Measurements from ENCODE around the gene RANBP3. TPM values are rescaled to one million over a fixed set of nuclear protein-coding genes. Genes with fewer than 3 reads are reported as not detected.

RANBP3 gene
- total and polyA plus RNA-seq, 2 of the 8 experiments (the other 6 are each of a cell fraction or from before 2014, with no cell fraction given) = 95.4 to 122 TPM

DNA sequence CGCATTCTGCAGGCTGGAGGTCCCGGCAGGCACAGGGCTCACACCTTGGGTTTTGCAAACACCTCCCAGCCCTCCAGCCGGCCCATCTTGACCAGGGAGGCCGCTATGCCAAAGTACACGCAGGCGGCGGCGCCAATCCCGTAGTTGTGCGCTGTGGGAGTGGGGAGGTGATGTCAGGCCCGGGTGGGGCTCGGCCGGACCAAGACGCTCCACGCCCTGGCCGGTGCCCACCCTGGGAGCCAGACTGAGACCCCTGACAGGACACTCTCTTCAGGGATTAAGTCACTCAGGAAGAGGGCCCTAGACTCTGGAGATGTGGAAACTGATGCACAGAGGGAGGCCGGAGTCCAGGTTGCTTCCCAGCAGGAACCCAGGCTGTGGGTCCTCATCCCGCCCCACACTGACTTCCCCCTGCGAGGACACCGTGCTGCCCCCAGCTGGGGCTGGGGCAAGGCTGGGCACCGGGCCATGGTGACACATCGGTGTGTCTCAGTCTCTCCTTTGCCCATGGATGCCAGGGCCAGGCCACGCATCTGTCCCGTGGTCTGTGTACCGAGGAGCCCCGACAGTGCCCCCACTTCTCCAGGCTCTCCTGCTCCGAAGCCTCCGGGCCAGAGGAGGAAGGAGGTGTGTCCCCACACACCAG lies 83.1 kb downstream of the RANBP3 start (continued):
- no peak for TF ChIP-seq CBX8 (IDR thresholded peaks at IDR 0.05; ENCODE audit: borderline replicate concordance, low read depth, low read length)
- no peak for TF ChIP-seq CTBP2 (IDR thresholded peaks at IDR 0.05; ENCODE audit: borderline replicate concordance, insufficient read depth, insufficient read length, low read length)
- no peak for TF ChIP-seq RXRA (IDR thresholded peaks at IDR 0.05; ENCODE audit: insufficient read depth, low read depth, low read length)
- no peak for TF ChIP-seq TAF1 (IDR thresholded peaks at IDR 0.05; ENCODE audit: low read depth, low read length)
- no peak for TF ChIP-seq RBBP5 (IDR thresholded peaks at IDR 0.05; ENCODE audit: borderline replicate concordance, low read depth, low read length)
- no peak for TF ChIP-seq SP1 (IDR thresholded peaks at IDR 0.05; ENCODE audit: low read depth, low read length)
- no peak for TF ChIP-seq ASH2L (IDR thresholded peaks at IDR 0.05; ENCODE audit: low read length)
- TF ChIP-seq GABPA (IDR thresholded peaks at IDR 0.05; ENCODE audit: borderline replicate concordance, insufficient read depth, low read length) = no peak
- no peak for TF ChIP-seq RAD21 (IDR thresholded peaks at IDR 0.05 in 1 of 2, conservative IDR thresholded peaks at IDR 0.05 in 1 of 2; ENCODE audit: low read depth in 2 of 2, low read length in 2 of 2)
- no peak for TF ChIP-seq CHD7 (IDR thresholded peaks at IDR 0.05; ENCODE audit: insufficient replicate concordance, low read length)

Data from H1 (cell line).